Measurements from ENCODE around the gene PRDM12.

PRDM12 gene

DNA sequence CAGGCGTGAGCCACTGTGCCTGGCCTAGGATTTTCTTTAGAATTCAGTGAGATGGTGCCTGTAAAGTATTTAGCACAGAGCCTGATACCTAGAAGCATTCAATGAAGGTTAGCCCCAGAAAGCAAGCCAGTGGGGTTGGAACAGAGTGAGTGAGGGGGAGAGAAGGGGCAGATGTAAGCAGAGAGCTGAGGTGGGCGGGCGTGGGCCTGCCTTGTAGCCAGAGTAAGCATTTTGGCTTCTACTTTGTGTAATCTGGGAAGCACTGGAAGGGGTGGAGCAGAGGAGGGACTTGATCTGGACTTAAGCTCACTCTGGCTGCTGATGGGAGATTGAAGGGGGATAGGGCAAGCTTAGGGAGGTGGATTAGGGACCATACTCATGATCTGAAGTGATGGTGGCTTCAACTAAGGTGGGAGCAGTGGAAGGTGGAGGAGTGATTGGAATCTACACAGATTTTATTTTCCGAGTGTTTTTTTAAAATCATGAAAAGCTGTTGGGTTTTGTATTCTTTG lies 31.8 kb downstream of the PRDM12 start:
- H3K4me3 ChIP-seq (ENCODE audit: low read length): no peak overlapping the region
- DNase-seq (ENCODE audit: low read depth): no peak
- TF ChIP-seq, protein P1, sequence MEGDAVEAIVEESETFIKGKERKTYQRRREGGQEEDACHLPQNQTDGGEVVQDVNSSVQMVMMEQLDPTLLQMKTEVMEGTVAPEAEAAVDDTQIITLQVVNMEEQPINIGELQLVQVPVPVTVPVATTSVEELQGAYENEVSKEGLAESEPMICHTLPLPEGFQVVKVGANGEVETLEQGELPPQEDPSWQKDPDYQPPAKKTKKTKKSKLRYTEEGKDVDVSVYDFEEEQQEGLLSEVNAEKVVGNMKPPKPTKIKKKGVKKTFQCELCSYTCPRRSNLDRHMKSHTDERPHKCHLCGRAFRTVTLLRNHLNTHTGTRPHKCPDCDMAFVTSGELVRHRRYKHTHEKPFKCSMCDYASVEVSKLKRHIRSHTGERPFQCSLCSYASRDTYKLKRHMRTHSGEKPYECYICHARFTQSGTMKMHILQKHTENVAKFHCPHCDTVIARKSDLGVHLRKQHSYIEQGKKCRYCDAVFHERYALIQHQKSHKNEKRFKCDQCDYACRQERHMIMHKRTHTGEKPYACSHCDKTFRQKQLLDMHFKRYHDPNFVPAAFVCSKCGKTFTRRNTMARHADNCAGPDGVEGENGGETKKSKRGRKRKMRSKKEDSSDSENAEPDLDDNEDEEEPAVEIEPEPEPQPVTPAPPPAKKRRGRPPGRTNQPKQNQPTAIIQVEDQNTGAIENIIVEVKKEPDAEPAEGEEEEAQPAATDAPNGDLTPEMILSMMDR (conservative IDR thresholded peaks at IDR 0.05; ENCODE audit: low read depth, low read length): no peak

DNA sequence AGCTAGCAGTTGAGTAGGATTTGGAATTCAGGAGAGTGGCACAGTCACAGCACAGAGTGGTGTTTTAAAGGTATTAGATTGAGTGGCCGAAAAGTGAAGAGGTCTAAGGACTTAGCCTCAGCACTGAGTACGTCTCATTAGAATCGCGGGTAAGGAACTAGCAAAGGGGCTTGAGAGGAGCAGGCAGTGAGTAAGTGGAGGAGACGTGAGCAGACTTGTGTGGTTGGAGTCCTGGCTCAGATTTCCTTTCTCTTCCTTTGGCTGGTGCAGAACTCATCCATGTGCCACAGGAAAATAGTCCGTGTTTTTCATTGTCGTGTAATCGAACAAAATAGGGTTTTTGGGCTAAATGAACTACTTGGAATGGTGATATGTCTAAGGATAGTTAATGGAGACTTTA lies 32.6 kb downstream of the PRDM12 start:
- DNase-seq (ENCODE audit: low read depth): no peak
- H3K4me3 ChIP-seq (ENCODE audit: low read length): no peak overlapping the region
- TF ChIP-seq, protein P1 (conservative IDR thresholded peaks at IDR 0.05; ENCODE audit: low read depth, low read length): no peak

DNA sequence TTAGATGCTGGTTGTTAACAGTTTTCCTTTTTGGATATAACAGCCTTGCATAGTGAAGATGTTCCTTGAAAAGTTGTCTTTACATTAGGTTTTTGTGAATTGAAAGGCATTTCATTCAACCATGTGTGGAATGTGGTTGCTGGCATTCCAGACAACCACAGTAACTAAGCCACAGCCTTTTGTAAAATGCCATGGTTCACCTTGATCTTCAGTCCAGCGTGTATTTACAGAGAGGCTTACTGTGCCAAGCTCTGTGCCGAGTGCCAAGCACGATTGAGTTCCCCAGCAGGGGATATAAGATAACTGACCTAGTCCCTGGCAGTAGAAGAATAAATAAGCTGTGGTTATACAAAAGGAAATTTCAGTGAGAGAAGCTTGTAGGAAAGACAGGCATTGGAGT lies 34.1 kb downstream of the PRDM12 start:
- TF ChIP-seq, protein P1 (conservative IDR thresholded peaks at IDR 0.05; ENCODE audit: low read depth, low read length): no peak
- H3K4me3 ChIP-seq (ENCODE audit: low read length): no peak overlapping the region
- DNase-seq (ENCODE audit: low read depth): no peak

DNA sequence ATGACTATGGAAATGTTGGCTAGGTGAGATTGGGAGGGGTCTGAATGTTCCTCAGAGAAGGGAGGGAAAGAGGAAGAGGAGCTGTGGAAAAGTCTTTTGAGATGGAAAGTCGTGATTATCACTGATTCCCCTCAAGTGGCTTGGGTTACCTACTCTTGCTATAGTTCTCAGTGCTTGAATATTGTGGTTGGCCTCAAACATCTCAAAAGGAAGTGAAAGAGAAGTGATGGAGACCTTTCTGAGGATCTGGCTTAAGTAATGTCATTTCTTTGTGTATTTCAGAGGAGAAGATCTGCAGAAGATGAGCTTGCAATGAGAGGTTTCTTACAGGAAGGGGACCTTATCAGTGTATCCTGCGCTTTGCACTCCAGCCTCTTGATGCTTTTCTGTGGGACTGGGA lies 34.7 kb downstream of the PRDM12 start:
- DNase-seq (ENCODE audit: low read depth): no peak
- H3K4me3 ChIP-seq (ENCODE audit: low read length): no peak overlapping the region
- TF ChIP-seq, protein P1 (conservative IDR thresholded peaks at IDR 0.05; ENCODE audit: low read depth, low read length): no peak

DNA sequence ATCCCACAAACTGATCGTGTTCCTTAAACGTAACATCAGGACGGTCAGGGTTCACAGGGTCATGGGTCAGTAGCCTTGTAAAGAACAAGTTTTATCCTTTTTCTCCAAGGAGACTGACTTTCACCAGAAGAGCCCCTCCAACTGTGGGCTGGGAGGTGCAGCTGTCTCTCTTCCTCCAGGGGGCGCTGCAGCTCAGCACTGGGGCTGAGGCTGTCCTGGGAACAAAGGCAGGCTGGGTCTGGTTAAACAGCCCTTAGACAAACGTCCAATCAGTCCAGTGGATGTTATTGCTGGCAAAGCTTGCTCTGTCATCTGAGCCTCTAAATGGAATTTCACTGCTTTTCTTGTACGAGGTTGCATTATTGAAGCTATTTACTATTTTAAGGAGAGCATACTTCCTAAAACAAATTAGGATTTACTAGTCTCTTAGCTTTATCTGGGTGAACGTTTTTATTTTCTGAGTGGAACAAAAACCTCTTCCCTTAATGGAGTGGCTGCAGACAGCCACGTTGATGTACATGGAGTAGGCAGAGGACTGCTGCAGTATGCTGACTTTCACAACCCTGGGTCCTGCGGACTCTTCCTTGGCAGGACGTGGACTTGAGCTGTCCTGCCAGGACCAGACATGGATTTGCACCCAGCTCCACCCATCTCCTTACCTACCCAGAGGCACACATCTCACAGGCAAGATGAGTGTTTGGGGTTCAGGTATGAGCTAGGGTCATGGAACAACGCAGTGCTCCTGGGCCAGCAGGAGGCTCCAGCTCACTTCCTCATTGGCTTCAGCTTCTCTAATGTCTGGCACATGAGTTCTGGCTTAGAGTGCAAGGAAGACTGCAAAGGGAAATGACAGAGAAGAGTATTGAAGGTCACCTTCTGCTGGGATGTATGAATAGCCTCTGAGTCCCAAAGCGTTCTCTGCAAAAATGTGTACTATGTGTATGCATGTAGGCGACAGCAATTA lies 36.9 kb downstream of the PRDM12 start:
- no peak for DNase-seq (ENCODE audit: low read depth)
- H3K4me3 ChIP-seq (ENCODE audit: low read length): no peak overlapping the region
- TF ChIP-seq, protein P1 (conservative IDR thresholded peaks at IDR 0.05; ENCODE audit: low read depth, low read length): peak; percentile 100

DNA sequence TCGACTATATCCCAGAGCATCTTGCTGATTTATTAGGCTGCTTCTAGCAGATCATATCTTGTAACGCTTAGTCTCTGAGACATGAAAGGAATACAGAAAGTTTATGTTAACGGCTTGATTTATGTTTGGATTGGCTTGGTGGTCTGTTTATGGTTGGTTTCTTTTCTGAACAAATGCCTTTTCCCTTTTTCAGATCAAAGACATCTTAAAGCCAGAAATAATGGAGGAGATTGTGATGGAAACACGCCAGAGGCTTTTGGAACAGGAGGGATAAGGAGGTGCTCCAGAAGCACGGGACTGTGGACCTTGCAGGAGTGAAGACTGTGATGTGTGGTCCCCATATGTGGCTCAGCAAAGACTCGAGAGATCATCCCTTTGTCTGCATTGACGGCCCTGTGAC lies 39.1 kb downstream of the PRDM12 start:
- TF ChIP-seq, protein P1 (conservative IDR thresholded peaks at IDR 0.05; ENCODE audit: low read depth, low read length): no peak

More for the DNA sequence above, 39.1 kb downstream of the PRDM12 start:
- DNase-seq (ENCODE audit: low read depth): no peak
- no peak overlapping the region for H3K4me3 ChIP-seq (ENCODE audit: low read length)

Measured in retinal pigment epithelial cell (primary cell).